Body of pancreas (tissue), 4 donors: Measurements from ENCODE around the gene PIP5KL1.
A peak's percentile ranks its signal among the peaks of the same experiment; 100 is the strongest.

Source experiments
- CTCF ChIP-seq, 7 experiments: fragments of 450-650 bp in 4 of 7; fragments of 200-600 bp in 3 of 7; sonication (generic) in 3 of 7; IDR thresholded peaks; one replicate each; pipeline ENCODE4 v1.5.1; 2016 to 2019; ENCODE audit warnings: antibody characterized with exemption in 7 of 7
- POLR2A ChIP-seq, 3 donors: fragments of 450-650 bp; IDR thresholded peaks; one replicate each; pipeline ENCODE4 v1.6.1; 2016; ENCODE audit warnings: antibody characterized with exemption in 3 of 3, mild to moderate bottlenecking in 2 of 3

- TF ChIP-seq CTCF (IDR thresholded peaks at IDR 0.05) (peak in 6 of 7 experiments; percentile 39 to 91 (median 81)), POLR2A (IDR thresholded peaks at IDR 0.05) (peak in 1 of 3 donors; percentile 10)
Measured at GRCh38 chr9:127955294-127956015, 24.9 kb upstream of the PIP5KL1 start.
